Measurements from ENCODE around the gene NLN.

- TF ChIP-seq CTCF (IDR thresholded peaks at IDR 0.05) = no peak
- TF ChIP-seq EZH2 (IDR thresholded peaks at IDR 0.05; ENCODE audit: borderline replicate concordance, insufficient read depth, low read depth, low read length, poor library complexity, severe bottlenecking) = no peak
Observed at GRCh38 chr5:65721720-65722574, at the start of gene NLN, which contains the start of gene SGTB.

All from B cell (primary cell).